ENCODE measurements around the gene SLC27A4.

GRCh38 chr9:128333451-128333869, 6.9 kb upstream of the SLC27A4 start:
- no peak for TF ChIP-seq CTCF (IDR thresholded peaks at IDR 0.05)
- TF ChIP-seq POLR2A (IDR thresholded peaks at IDR 0.05) = no peak
- TF ChIP-seq POLR2AphosphoS5 (IDR thresholded peaks at IDR 0.05) = no peak
